Astrocyte of the spinal cord (primary cell): ENCODE measurements around the gene ZBTB11.
"Not testable (repeated sequence)": the region's sequence is repeated elsewhere in the genome, so short reads cannot be mapped to it uniquely, and the experiment has no call there.

Experiments
- DNase-seq: peaks from one replicate; pipeline ENCODE4 v3.0.0; 2011; ENCODE audit warnings: low read depth, low spot score
- H3K4me3 ChIP-seq: 2 replicates; pipeline ENCODE4 v1.5.1; 2011; ENCODE audit warnings: low read depth, mild to moderate bottlenecking, low read length, moderate library complexity
- CTCF ChIP-seq: IDR thresholded peaks from 2 replicates; pipeline ENCODE4 v1.5.1; 2012; ENCODE audit warnings: low read depth, mild to moderate bottlenecking, low read length, inconsistent platforms
- in situ Hi-C: cut with HindIII; loops from 2 replicates; pipeline ENCODE4 v1.10.0; 2017; ENCODE audit warnings: low sequenced_read_pairs

ZBTB11 gene

GRCh38 chr3:101619734-101620133, 57.2 kb downstream of the ZBTB11 start:
- H3K4me3 ChIP-seq, result no peak overlapping the region
- no peak for DNase-seq
- in situ Hi-C loops, result no loop called here
- TF ChIP-seq CTCF, result no peak

GRCh38 chr3:101618726-101619125, 58.2 kb downstream of the ZBTB11 start:
- TF ChIP-seq CTCF, result no peak
- in situ Hi-C loops, result no loop called here
- no peak for DNase-seq
- H3K4me3 ChIP-seq, result no peak overlapping the region

- DNase-seq, result no peak
- H3K4me3 ChIP-seq, result no peak overlapping the region
- in situ Hi-C loops, result no loop called here
- TF ChIP-seq CTCF, result no peak
Measured at GRCh38 chr3:101617478-101617877, 59.5 kb downstream of the ZBTB11 start.

- in situ Hi-C loops, result no loop called here
- no peak overlapping the region for H3K4me3 ChIP-seq
- TF ChIP-seq CTCF, result no peak
- no peak for DNase-seq
Measured at GRCh38 chr3:101615525-101615924, 61.4 kb downstream of the ZBTB11 start.

- H3K4me3 ChIP-seq, DNase-seq, in situ Hi-C loops: not testable (repeated sequence)
Measured at GRCh38 chr3:101613014-101613413, 63.9 kb downstream of the ZBTB11 start.

- in situ Hi-C loops, result no loop called here
- H3K4me3 ChIP-seq, result no peak overlapping the region
- DNase-seq, result no peak
- no peak for TF ChIP-seq CTCF
Measured at GRCh38 chr3:101611023-101611422, 65.9 kb downstream of the ZBTB11 start.

GRCh38 chr3:101605398-101605797, 71.5 kb downstream of the ZBTB11 start:
- DNase-seq, in situ Hi-C loops, H3K4me3 ChIP-seq: not testable (repeated sequence)

GRCh38 chr3:101603184-101603583, 73.7 kb downstream of the ZBTB11 start:
- no peak overlapping the region for H3K4me3 ChIP-seq
- TF ChIP-seq CTCF, result no peak
- in situ Hi-C loops, result no loop called here
- DNase-seq, result no peak
